HepG2 (cell line): ENCODE results near the gene MILR1. TPM values are rescaled to one million over a fixed set of nuclear protein-coding genes. Genes with fewer than 3 reads are reported as not detected.

Source experiments
- ATAC-seq: fragments of 200-7000 bp; cut with Tn5 transposase; 3 replicates; pipeline ENCODE4 v1.9.1; 2020; ENCODE audit warnings: mild to moderate bottlenecking, moderate library complexity
- BruUV-seq: library from RNA; stranded (reverse); fragments of 400-500 nt; replicated peaks from 2 replicates; lab custom pipeline; 2021; lab: Mats Ljungman, UMichigan
- CTCF ChIA-PET: fragments of 300-600 bp; formaldehyde crosslinking; extraction: SDS; loops from one replicate; lab custom pipeline; 2021; ENCODE audit warnings: low total read pairs, inconsistent platforms, low intra/inter-chr PET ratio; lab: Yijun Ruan, JAX
- POLR2A ChIA-PET: fragments of 350-600 bp; sonication (Branson Sonifier 250); formaldehyde crosslinking; loops from one replicate; lab custom pipeline; 2020; ENCODE audit warnings: antibody characterized with exemption, inconsistent platforms; lab: Yijun Ruan, JAX
- DNase-seq: peaks from one replicate; pipeline ENCODE4 v3.0.0-alpha.2; 2015; ENCODE audit warnings: low spot score
- FAIRE-seq: peaks from 3 replicates; lab custom pipeline; 2011; peaks lifted over from hg19 to GRCh38; lab: Jason Lieb, UNC
- H2AFZ ChIP-seq: one replicate; pipeline ENCODE4 v1.6.1; 2011; ENCODE audit warnings: low read length, inconsistent platforms
- H3K27ac ChIP-seq: fragments of 300-600 bp; 3 replicates; pipeline ENCODE4 v1.8.0; 2011; ENCODE audit warnings: mixed run types, mild to moderate bottlenecking, mixed read lengths, low read length, inconsistent platforms; ENCODE audit not compliant: insufficient read depth; ENCODE audit errors: extremely low read length
- H3K27me3 ChIP-seq, 2 experiments: fragments of 200-600 bp in 1 of 2; 2 replicates in 1 of 2; 3 replicates in 1 of 2; pipeline versions ENCODE4 v1.6.0 to v1.8.0; 2011; ENCODE audit warnings: low read length in 2 of 2, mild to moderate bottlenecking in 2 of 2, moderate library complexity in 2 of 2, inconsistent platforms in 1 of 2; ENCODE audit not compliant: insufficient read depth in 2 of 2, control insufficient read depth in 1 of 2
- H3K36me3 ChIP-seq, 2 experiments: fragments of 200-600 bp in 1 of 2; replicated peaks in 1 of 2; 2 replicates in 1 of 2; 3 replicates in 1 of 2; pipeline versions ENCODE4 v1.5.1 to v1.8.0; 2011; ENCODE audit warnings: low read length in 2 of 2, inconsistent platforms in 1 of 2; ENCODE audit not compliant: insufficient read depth in 2 of 2, control insufficient read depth in 1 of 2
- H3K4me1 ChIP-seq: 2 replicates; pipeline ENCODE4 v1.5.1; 2012; ENCODE audit warnings: low read length, inconsistent platforms; ENCODE audit not compliant: insufficient read depth
- H3K4me2 ChIP-seq: 2 replicates; pipeline ENCODE4 v1.6.0; 2011; ENCODE audit warnings: low read depth, low read length, inconsistent platforms
- H3K4me3 ChIP-seq, 3 experiments: fragments of 200-600 bp in 1 of 3; sonication (generic), shearing (Covaris generic) in 1 of 3; replicated peaks in 1 of 3; 2 replicates each; pipeline ENCODE4 v1.5.1; 2011 to 2016; ENCODE audit warnings: low read length in 3 of 3, inconsistent platforms in 2 of 3, low read depth in 2 of 3, mild to moderate bottlenecking in 2 of 3, control low read depth in 1 of 3, mixed read lengths in 1 of 3; ENCODE audit not compliant: insufficient read depth in 1 of 3
- H3K79me2 ChIP-seq: one replicate; pipeline ENCODE4 v1.6.1; 2011; ENCODE audit warnings: low read length, inconsistent platforms; ENCODE audit not compliant: insufficient read depth
- H3K9ac ChIP-seq: 2 replicates; pipeline ENCODE4 v1.6.0; 2011; ENCODE audit warnings: mild to moderate bottlenecking, low read depth, low read length, inconsistent platforms; ENCODE audit not compliant: insufficient read depth
- H3K9me3 ChIP-seq: 2 replicates; pipeline ENCODE4 v1.5.1; 2012; ENCODE audit warnings: mild to moderate bottlenecking, low read length
- H4K20me1 ChIP-seq: 2 replicates; pipeline ENCODE4 v1.6.0; 2011; ENCODE audit warnings: inconsistent platforms, mild to moderate bottlenecking, low read length, moderate library complexity; ENCODE audit not compliant: insufficient read depth
- AGO2 ChIP-seq: fragments of 200-400 bp; formaldehyde crosslinking; optimal IDR thresholded peaks from 2 replicates; pipeline ENCODE3; 2017; ENCODE audit warnings: mild to moderate bottlenecking, low read depth, low read length, moderate library complexity
- EHMT2 ChIP-seq: fragments of 200-600 bp; sonication (generic); IDR thresholded peaks from 2 replicates; pipeline ENCODE4 v1.7.0; 2017; ENCODE audit warnings: antibody characterized with exemption, low read depth, low read length, borderline replicate concordance
- ONECUT2 ChIP-seq: sonication (generic); formaldehyde crosslinking; IDR thresholded peaks from 2 replicates; pipeline ENCODE4 v1.4.0; 2020; ENCODE audit warnings: missing genetic modification reagents
- PHF5A ChIP-seq: IDR thresholded peaks from one replicate; pipeline ENCODE4 v1.6.1; 2018; ENCODE audit warnings: low read depth, missing genetic modification reagents; ENCODE audit not compliant: unreplicated experiment
- PREB ChIP-seq: sonication (generic); formaldehyde crosslinking; IDR thresholded peaks from 2 replicates; pipeline ENCODE4 v1.4.0; 2020; ENCODE audit warnings: missing genetic modification reagents
- RXRA ChIP-seq: sonication (generic); formaldehyde crosslinking; IDR thresholded peaks from 2 replicates; pipeline ENCODE4 v1.5.1; 2020; ENCODE audit warnings: missing genetic modification reagents
- SP4 ChIP-seq: sonication (generic); formaldehyde crosslinking; IDR thresholded peaks from 2 replicates; pipeline ENCODE4 v1.8.1; 2023; ENCODE audit warnings: mild to moderate bottlenecking, missing genetic modification reagents
- SRSF4 ChIP-seq: fragments of 200-400 bp; formaldehyde crosslinking; IDR thresholded peaks from one replicate; pipeline ENCODE4 v1.6.1; 2018; ENCODE audit warnings: mild to moderate bottlenecking, low read depth, low read length, moderate library complexity; ENCODE audit not compliant: poor library complexity, severe bottlenecking
- TOPORS ChIP-seq: sonication (generic); formaldehyde crosslinking; IDR thresholded peaks from 2 replicates; pipeline ENCODE4 v1.8.0; 2023; ENCODE audit warnings: mild to moderate bottlenecking, missing genetic modification reagents
- ZMYM2 ChIP-seq: sonication (generic); formaldehyde crosslinking; IDR thresholded peaks from 2 replicates; pipeline ENCODE4 v1.8.0; 2022; ENCODE audit warnings: mild to moderate bottlenecking, missing genetic modification reagents
- ZNF276 ChIP-seq: sonication (generic); formaldehyde crosslinking; IDR thresholded peaks from 2 replicates; pipeline ENCODE4 v1.4.0; 2020; ENCODE audit warnings: mild to moderate bottlenecking, low read depth, missing genetic modification reagents
- ZNF280B ChIP-seq: sonication (generic); formaldehyde crosslinking; IDR thresholded peaks from 2 replicates; pipeline ENCODE4 v1.5.0; 2020; ENCODE audit warnings: missing genetic modification reagents, mild to moderate bottlenecking, borderline replicate concordance
- ZNF597 ChIP-seq: sonication (generic); formaldehyde crosslinking; IDR thresholded peaks from 2 replicates; pipeline ENCODE4 v1.5.0; 2020; ENCODE audit warnings: missing genetic modification reagents
- ZNF777 ChIP-seq: sonication (generic); formaldehyde crosslinking; IDR thresholded peaks from 2 replicates; pipeline ENCODE4 v1.4.0; 2020; ENCODE audit warnings: missing genetic modification reagents
- ZNF839 ChIP-seq: sonication (generic); formaldehyde crosslinking; IDR thresholded peaks from 2 replicates; pipeline ENCODE4 v1.4.0; 2020; ENCODE audit warnings: missing genetic modification reagents, mild to moderate bottlenecking, borderline replicate concordance
- WGBS: methylation state at CpG from one replicate; pipeline ENCODE4 v1.1.6; 2017; ENCODE audit warnings: low lambda C conversion rate; 5-methylcytosine and 5-hydroxymethylcytosine counted together
- in situ Hi-C: cut with HindIII; loops from 2 replicates; pipeline ENCODE4 v1.10.0; 2017; ENCODE audit warnings: low pct_unique_long_range_greater_than_20kb; ENCODE audit not compliant: extremely low pct_ligation_motif_present
- intact Hi-C: fragments of 100-400 bp; cut with micrococcal nuclease; formaldehyde crosslinking; loops from one replicate; pipeline ENCODE4 v1.10.0; 2022; ENCODE audit not compliant: unreplicated experiment
- polyA plus RNA-seq, 8 experiments: library from polyadenylated mRNA; depleted of rRNA in 3 of 8; stranded (reverse) in 7 of 8; unstranded in 1 of 8; fragments of >200 nt; fragmentation: Illumina TruSeq in 4 of 8; extraction: Trizol in 4 of 8; gene quantifications; 2 replicates each; pipeline versions ENCODE4 v1.2.1 to v1.2.3, GENCODE V29; 2011 to 2016; ENCODE audit warnings: low read depth in 4 of 8, missing spikeins in 1 of 8, mixed read lengths in 1 of 8; ENCODE audit not compliant: insufficient read depth in 1 of 8
- total RNA-seq, 5 experiments: library from RNA; depleted of rRNA; stranded (reverse); fragments of >200 nt; fragmentation: Illumina TruSeq; extraction: Trizol; gene quantifications; 2 replicates each; pipeline ENCODE4 v1.2.3, GENCODE V29; 2016; ENCODE audit warnings: low read depth in 1 of 5

Gene MILR1
- total and polyA plus RNA-seq, 2 of the 13 experiments (the other 11 are each of a cell fraction or from before 2014, with no cell fraction given), result 0.27 to 1.7 TPM

- Histone ChIP-seq H3K27ac (no peak overlapping the region), H3K4me3 (no peak overlapping the region), H4K20me1 (no peaks in the 10 kb centered on the region), H3K27me3 (no peaks in the 10 kb centered on the region), H3K79me2 (no peaks in the 10 kb centered on the region), H3K4me1 (peaks cover 16% of the 10 kb centered on the region), H3K36me3 (no peaks in the 10 kb centered on the region), H3K4me2 (no peak overlapping the region), H3K9ac (no peak overlapping the region), H2AFZ (no peak overlapping the region), H3K9me3 (peaks cover 31% of the 10 kb centered on the region)
- 43% methylated on average over 4 of the region's 5 CpGs for WGBS
- intact Hi-C loops, result no loop called here
- ATAC-seq (no peak), FAIRE-seq (no peak), DNase-seq (no peak)
- ChIA-PET CTCF (no interaction called here), POLR2A (no interaction called here)
- in situ Hi-C loops, result no loop called here
- BruUV-seq, result no TSS peak
- TF ChIP-seq TOPORS (CRISPR knock-in tag) (0 out of 2 replicates have a peak, but pooled peaks have one; percentile 46), SRSF4 (no peak), ZNF280B (0 out of 2 replicates have a peak, but pooled peaks have one; percentile 28), RXRA (no peak), ZNF597 (no peak), AGO2 (no peak), SP4 (CRISPR knock-in tag) (no peak), ZNF777 (CRISPR knock-in tag) (no peak), EHMT2 (no peak), PHF5A (CRISPR knock-in tag) (no peak), ZNF276 (CRISPR knock-in tag) (no peak), PREB (CRISPR knock-in tag) (no peak), ONECUT2 (no peak), ZNF839 (CRISPR knock-in tag) (no peak), ZMYM2 (CRISPR knock-in tag) (0 out of 2 replicates have a peak, but pooled peaks have one; percentile 20)
Measured at GRCh38 chr17:64437944-64438525, 10.9 kb upstream of the MILR1 start.
